ENCODE results near the gene RAB12.
"Not testable (repeated sequence)": the region's sequence is repeated elsewhere in the genome, so short reads cannot be mapped to it uniquely, and the experiment has no call there.

Gene RAB12

GRCh38 chr18:8651478-8652261 is 42.4 kb downstream of the RAB12 start:
- not testable (repeated sequence) for DNase-seq

- DNase-seq: no peak
Measured at GRCh38 chr18:8654503-8655451, 45.5 kb downstream of the RAB12 start.

- no peak for DNase-seq
Measured at GRCh38 chr18:8656232-8656631, 47.0 kb downstream of the RAB12 start.

- no peak for DNase-seq
Measured at GRCh38 chr18:8657050-8657820, 48.0 kb downstream of the RAB12 start.

GRCh38 chr18:8657873-8658470 is 48.7 kb downstream of the RAB12 start:
- no peak for DNase-seq

GRCh38 chr18:8658858-8659485 is 49.7 kb downstream of the RAB12 start:
- DNase-seq: no peak

GRCh38 chr18:8659609-8660242 is 50.5 kb downstream of the RAB12 start:
- no peak for DNase-seq

GRCh38 chr18:8660316-8660715 is 51.1 kb downstream of the RAB12 start:
- no peak for DNase-seq

- no peak for DNase-seq
Measured at GRCh38 chr18:8661754-8662559, 52.7 kb downstream of the RAB12 start.

GRCh38 chr18:8662560-8663255 is 53.5 kb downstream of the RAB12 start:
- DNase-seq: no peak

- no peak for DNase-seq
Measured at GRCh38 chr18:8667846-8668245, 58.6 kb downstream of the RAB12 start.

- DNase-seq: no peak
Measured at GRCh38 chr18:8668381-8668780, 59.1 kb downstream of the RAB12 start.

- DNase-seq: no peak
Measured at GRCh38 chr18:8669571-8669970, 60.3 kb downstream of the RAB12 start.

- DNase-seq: no peak
Measured at GRCh38 chr18:8673256-8674209, 64.3 kb downstream of the RAB12 start.

- DNase-seq: no peak
Measured at GRCh38 chr18:8675057-8675456, 65.8 kb downstream of the RAB12 start.

GRCh38 chr18:8681196-8681595 is 72.0 kb downstream of the RAB12 start:
- DNase-seq: no peak

- no peak for DNase-seq
Measured at GRCh38 chr18:8684577-8684976, 75.3 kb downstream of the RAB12 start.

- DNase-seq: no peak
Measured at GRCh38 chr18:8685141-8685913, 76.1 kb downstream of the RAB12 start.

Measured in MV-4-11 (cell line).